HG02623 (cell line): ENCODE data around the gene MAGEB18.

Source experiments
- ATAC-seq: cut with Tn5 transposase; IDR thresholded peaks from one replicate; pipeline ENCODE4 v1.9.1; 2021; ENCODE audit warnings: moderate library complexity; ENCODE audit not compliant: unreplicated experiment

Gene MAGEB18

DNA sequence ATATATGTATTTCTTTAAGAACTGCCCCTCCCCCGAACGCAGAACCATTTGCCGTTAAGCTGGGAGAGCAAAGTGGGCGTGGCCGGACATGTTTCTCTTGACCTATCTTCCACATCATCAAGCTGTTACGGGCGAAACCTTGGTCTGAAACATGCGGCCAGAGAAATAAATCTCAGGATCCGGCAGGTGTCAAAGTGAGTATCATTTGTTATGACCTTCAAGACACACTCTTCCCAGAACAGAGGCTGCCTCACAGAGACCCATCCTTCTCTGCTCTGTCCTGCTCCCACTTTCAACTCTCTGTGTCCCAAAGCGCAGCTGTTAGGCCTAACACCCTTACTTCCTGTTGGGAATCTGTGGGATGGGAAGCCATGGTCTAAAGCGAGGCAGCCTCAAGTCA is at the start of gene MAGEB18:
MAGEB18 (plus strand) TSS at position 70 of the 400 bp plus-strand sequence. CDS start 643 bp downstream, outside the sequence.
- no peak for ATAC-seq

- ATAC-seq = no peak
These were observed 37.7 kb upstream of the MAGEB18 start for GRCh38 chrX:26100421-26100920.

- ATAC-seq = no peak
These were observed 29.0 kb upstream of the MAGEB18 start for GRCh38 chrX:26109142-26109541.

GRCh38 chrX:26146024-26146423 is 7.9 kb downstream of the MAGEB18 start:
- no peak for ATAC-seq

- no peak for ATAC-seq
These were observed 22.2 kb downstream of the MAGEB18 start, which contains the start of gene MAGEB6B for GRCh38 chrX:26160301-26160700. MAGEB6B (plus strand) TSS chrX:26160601; CDS start chrX:26160601, 0 bp downstream.
